ENCODE results near the gene RHBDD3.
A peak's percentile ranks its signal among the peaks of the same experiment; 100 is the strongest.

GRCh38 chr22:29268511-29269229 is 889 bp upstream of the RHBDD3 start:
- TF ChIP-seq POLR2A (IDR thresholded peaks at IDR 0.05; ENCODE audit: low read depth, low read length) (no peak; the same call in none of the 2 replicates), CTCF (conservative IDR thresholded peaks at IDR 0.05; ENCODE audit: low read depth, low read length) (no peak), BHLHE40 (IDR thresholded peaks at IDR 0.05; ENCODE audit: low read depth, low read length) (no peak), NFE2L2 (IDR thresholded peaks at IDR 0.05; ENCODE audit: low read depth, low read length) (no peak), ELK1 (IDR thresholded peaks at IDR 0.05; ENCODE audit: borderline replicate concordance, low read depth, low read length) (no peak), RCOR1 (IDR thresholded peaks at IDR 0.05; ENCODE audit: insufficient replicate concordance, low read length) (no peak), MXI1 (IDR thresholded peaks at IDR 0.05; ENCODE audit: borderline replicate concordance, low read depth, low read length) (peak; percentile 41; the same call in 1 of the 2 replicates), RAD21 (IDR thresholded peaks at IDR 0.05; ENCODE audit: low read length) (no peak), CHD1 (IDR thresholded peaks at IDR 0.05; ENCODE audit: low read depth, low read length) (no peak)

Data from IMR-90 (cell line).